NT2/D1 (cell line): ENCODE data around the gene AFDN.

Source experiments
- DNase-seq: peaks from one replicate; pipeline ENCODE4 v3.0.0-alpha.2; 2011; ENCODE audit warnings: low read depth, low spot score
- H3K27me3 ChIP-seq: 2 replicates; pipeline ENCODE4 v1.6.0; 2011; ENCODE audit warnings: mild to moderate bottlenecking; ENCODE audit not compliant: insufficient read length, insufficient read depth
- H3K36me3 ChIP-seq: 2 replicates; pipeline ENCODE4 v1.6.1; 2011; ENCODE audit warnings: mild to moderate bottlenecking, low read length, mixed read lengths; ENCODE audit not compliant: insufficient read depth, insufficient read length
- H3K4me1 ChIP-seq: 2 replicates; pipeline ENCODE4 v1.5.1; 2011; ENCODE audit not compliant: insufficient read depth, insufficient read length
- H3K4me3 ChIP-seq: 2 replicates; pipeline ENCODE4 v1.5.1; 2011; ENCODE audit warnings: low read depth; ENCODE audit not compliant: insufficient read length
- H3K9ac ChIP-seq: 2 replicates; pipeline ENCODE4 v1.6.0; 2011; ENCODE audit warnings: low read depth; ENCODE audit not compliant: insufficient read length
- H3K9me3 ChIP-seq: 2 replicates; pipeline ENCODE4 v1.5.1; 2011; ENCODE audit warnings: mild to moderate bottlenecking, low read length; ENCODE audit not compliant: insufficient read depth
- SUZ12 ChIP-seq: IDR thresholded peaks from 2 replicates; pipeline ENCODE4 v1.6.1; 2011; ENCODE audit not compliant: insufficient read length, insufficient read depth; ENCODE audit errors: extremely low read depth
- YY1 ChIP-seq: IDR thresholded peaks from 2 replicates; pipeline ENCODE4 v1.6.1; 2011; ENCODE audit not compliant: insufficient read length, insufficient read depth
- ZNF274 ChIP-seq: IDR thresholded peaks from 2 replicates; pipeline ENCODE4 v1.6.1; 2011; ENCODE audit warnings: mild to moderate bottlenecking, low read depth, low read length

Gene AFDN

GRCh38 chr6:167797476-167798265 lies 29.0 kb upstream of the AFDN start:
- Histone ChIP-seq H3K9me3 (no peaks in the 10 kb centered on the region), H3K4me3 (no peak overlapping the region), H3K9ac (no peak overlapping the region), H3K36me3 (no peaks in the 10 kb centered on the region), H3K4me1 (no peaks in the 10 kb centered on the region), H3K27me3 (no peaks in the 10 kb centered on the region)
- no peak for DNase-seq
- no peak for TF ChIP-seq YY1
- TF ChIP-seq ZNF274 = no peak
- no peak for TF ChIP-seq SUZ12

GRCh38 chr6:167798453-167798852 lies 28.3 kb upstream of the AFDN start:
- no peaks in the 10 kb centered on the region for H3K36me3 ChIP-seq
- TF ChIP-seq SUZ12 (no peak), ZNF274 (no peak), YY1 (no peak)
- no peaks in the 10 kb centered on the region for H3K9me3 ChIP-seq
- no peak overlapping the region for H3K4me3 ChIP-seq
- no peaks in the 10 kb centered on the region for H3K4me1 ChIP-seq
- DNase-seq = no peak
- no peak overlapping the region for H3K9ac ChIP-seq
- no peaks in the 10 kb centered on the region for H3K27me3 ChIP-seq

GRCh38 chr6:167799033-167799821 lies 27.5 kb upstream of the AFDN start:
- Histone ChIP-seq H3K9me3 (no peaks in the 10 kb centered on the region), H3K36me3 (no peaks in the 10 kb centered on the region), H3K4me1 (no peaks in the 10 kb centered on the region), H3K9ac (no peak overlapping the region), H3K27me3 (no peaks in the 10 kb centered on the region), H3K4me3 (no peak overlapping the region)
- no peak for DNase-seq
- TF ChIP-seq ZNF274 (no peak), YY1 (no peak), SUZ12 (no peak)

GRCh38 chr6:167800549-167800948 lies 26.2 kb upstream of the AFDN start:
- Histone ChIP-seq H3K36me3 (no peaks in the 10 kb centered on the region), H3K9ac (no peak overlapping the region), H3K4me3 (no peak overlapping the region), H3K27me3 (no peaks in the 10 kb centered on the region), H3K4me1 (no peaks in the 10 kb centered on the region), H3K9me3 (no peaks in the 10 kb centered on the region)
- no peak for TF ChIP-seq ZNF274
- no peak for TF ChIP-seq SUZ12
- no peak for TF ChIP-seq YY1
- DNase-seq = no peak

GRCh38 chr6:167801263-167801662 lies 25.4 kb upstream of the AFDN start:
- Histone ChIP-seq H3K4me1 (no peaks in the 10 kb centered on the region), H3K4me3 (no peak overlapping the region), H3K27me3 (no peaks in the 10 kb centered on the region), H3K9me3 (no peaks in the 10 kb centered on the region), H3K36me3 (no peaks in the 10 kb centered on the region), H3K9ac (no peak overlapping the region)
- no peak for DNase-seq
- TF ChIP-seq ZNF274 (no peak), YY1 (no peak), SUZ12 (no peak)

- no peak for TF ChIP-seq YY1
- no peak for TF ChIP-seq ZNF274
- no peak for TF ChIP-seq SUZ12
- Histone ChIP-seq H3K4me1 (no peaks in the 10 kb centered on the region), H3K9ac (no peak overlapping the region), H3K4me3 (no peak overlapping the region), H3K36me3 (no peaks in the 10 kb centered on the region), H3K9me3 (no peaks in the 10 kb centered on the region), H3K27me3 (no peaks in the 10 kb centered on the region)
- DNase-seq = no peak
These were observed 24.4 kb upstream of the AFDN start for GRCh38 chr6:167802339-167802738.

- no peak overlapping the region for H3K4me3 ChIP-seq
- H3K4me1 ChIP-seq = no peaks in the 10 kb centered on the region
- H3K9me3 ChIP-seq = no peaks in the 10 kb centered on the region
- H3K27me3 ChIP-seq = no peaks in the 10 kb centered on the region
- H3K9ac ChIP-seq = no peak overlapping the region
- no peaks in the 10 kb centered on the region for H3K36me3 ChIP-seq
- DNase-seq = no peak
- no peak for TF ChIP-seq YY1
- TF ChIP-seq ZNF274 = no peak
- no peak for TF ChIP-seq SUZ12
These were observed 22.9 kb upstream of the AFDN start for GRCh38 chr6:167803816-167804215.
